ENCODE measurements around the gene DES.
A peak's percentile ranks its signal among the peaks of the same experiment; 100 is the strongest.

DES gene

DNA sequence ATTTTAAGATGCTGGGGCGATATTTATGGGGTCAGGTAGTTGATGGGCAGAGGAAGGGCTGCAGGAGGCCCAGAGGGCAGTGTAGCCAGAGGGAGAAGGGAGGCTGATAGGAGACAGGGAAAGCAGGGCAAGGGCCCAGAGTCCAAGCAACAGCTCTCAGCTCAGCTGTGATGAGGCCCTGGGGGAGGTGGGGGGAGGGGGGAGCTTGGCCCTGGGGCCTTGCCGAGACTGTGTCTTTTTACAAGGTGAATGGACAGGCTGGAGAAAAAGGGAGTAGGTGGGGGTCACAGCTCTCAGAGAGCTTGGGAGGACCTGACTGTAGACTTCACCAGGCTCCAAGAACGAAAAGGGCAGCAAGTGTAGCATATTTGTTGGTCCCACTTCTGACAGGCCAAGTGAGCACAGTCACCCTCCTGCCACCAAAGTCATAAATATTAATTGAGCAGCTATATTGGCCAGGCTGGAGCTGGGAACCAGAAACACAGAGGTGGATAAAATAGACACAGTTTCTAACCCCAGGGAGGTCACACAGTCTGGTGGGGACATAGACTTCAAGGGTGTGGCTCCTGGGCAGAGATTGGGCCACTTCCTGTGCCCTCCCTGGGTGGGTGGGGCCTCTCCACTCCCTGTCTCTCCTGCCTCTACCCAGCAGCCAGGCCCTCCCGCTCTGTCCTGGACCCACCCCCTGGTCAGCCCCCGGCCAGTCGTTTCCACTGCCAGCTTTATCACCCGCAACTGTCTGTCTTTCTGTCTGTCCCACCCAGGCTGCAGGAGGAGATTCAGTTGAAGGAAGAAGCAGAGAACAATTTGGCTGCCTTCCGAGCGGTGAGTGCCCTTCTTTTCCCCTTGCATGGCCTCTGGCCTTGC, 1.4 kb downstream of the DES start:
- no peak for DNase-seq (ENCODE audit: low spot score)

GRCh38 chr2:219420687-219421086, 2.5 kb downstream of the DES start:
- no peak for DNase-seq (ENCODE audit: low spot score)

DNA sequence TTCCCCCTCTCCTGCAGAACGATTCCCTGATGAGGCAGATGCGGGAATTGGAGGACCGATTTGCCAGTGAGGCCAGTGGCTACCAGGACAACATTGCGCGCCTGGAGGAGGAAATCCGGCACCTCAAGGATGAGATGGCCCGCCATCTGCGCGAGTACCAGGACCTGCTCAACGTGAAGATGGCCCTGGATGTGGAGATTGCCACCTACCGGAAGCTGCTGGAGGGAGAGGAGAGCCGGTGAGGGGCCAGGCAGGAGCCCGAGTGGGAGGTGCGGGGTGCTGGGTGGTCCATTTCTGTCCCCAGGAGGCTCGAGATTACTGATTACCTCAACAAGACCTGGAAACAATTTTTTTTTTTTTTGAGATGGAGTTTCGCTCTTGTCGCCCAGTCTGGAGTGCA, 3.1 kb downstream of the DES start:
- DNase-seq (ENCODE audit: low spot score), result no peak

DNA sequence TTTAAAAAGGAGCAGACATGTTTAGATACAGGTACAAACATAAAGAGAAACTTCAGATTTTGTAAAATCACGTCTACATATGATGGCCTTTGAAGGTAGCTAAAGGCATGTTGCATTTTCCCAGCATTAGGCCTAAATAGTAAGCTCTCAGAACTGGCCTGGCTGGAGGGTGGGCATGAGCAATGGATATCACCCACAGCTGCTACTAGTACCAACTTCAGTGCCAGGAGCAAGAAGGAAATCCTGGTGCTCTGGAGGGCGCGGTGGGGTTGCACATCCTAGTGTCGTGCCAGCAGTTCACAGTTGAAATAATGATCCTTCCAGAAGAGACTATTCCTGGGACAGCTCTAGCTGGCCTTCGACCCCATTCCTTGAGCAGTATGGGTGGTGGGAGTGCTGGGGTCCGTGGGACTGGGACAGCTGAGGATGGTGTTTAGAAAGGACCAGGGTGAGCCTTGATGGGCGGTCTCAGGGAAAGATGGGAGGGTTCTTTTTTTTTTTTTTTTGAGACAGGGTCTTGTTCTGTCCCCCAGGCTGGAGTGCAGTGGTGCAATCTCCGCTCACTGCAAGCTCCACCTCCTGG, 4.9 kb downstream of the DES start:
- DNase-seq (ENCODE audit: low spot score), result no peak

- no peak for DNase-seq (ENCODE audit: low spot score)
Observed at GRCh38 chr2:219423652-219424377, 5.6 kb downstream of the DES start.

- no peak for DNase-seq (ENCODE audit: low spot score)
Observed at GRCh38 chr2:219425238-219426067, 7.3 kb downstream of the DES start.

DNA sequence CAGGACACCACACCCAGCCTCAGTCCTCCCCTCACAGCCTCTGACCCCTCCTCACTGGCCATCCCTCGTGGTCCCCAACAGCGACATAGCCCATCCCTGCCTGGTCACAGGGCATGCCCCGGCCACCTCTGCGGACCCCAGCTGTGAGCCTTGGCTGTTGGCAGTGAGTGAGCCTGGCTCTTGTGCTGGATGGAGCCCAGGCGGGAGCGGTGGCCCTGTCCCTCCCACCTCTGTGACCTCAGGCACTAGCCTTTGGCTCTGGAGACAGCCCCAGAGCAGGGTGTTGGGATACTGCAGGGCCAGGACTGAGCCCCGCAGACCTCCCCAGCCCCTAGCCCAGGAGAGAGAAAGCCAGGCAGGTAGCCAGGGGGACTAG, 7.9 kb downstream of the DES start:
- DNase-seq (ENCODE audit: low spot score), result no peak

DNA sequence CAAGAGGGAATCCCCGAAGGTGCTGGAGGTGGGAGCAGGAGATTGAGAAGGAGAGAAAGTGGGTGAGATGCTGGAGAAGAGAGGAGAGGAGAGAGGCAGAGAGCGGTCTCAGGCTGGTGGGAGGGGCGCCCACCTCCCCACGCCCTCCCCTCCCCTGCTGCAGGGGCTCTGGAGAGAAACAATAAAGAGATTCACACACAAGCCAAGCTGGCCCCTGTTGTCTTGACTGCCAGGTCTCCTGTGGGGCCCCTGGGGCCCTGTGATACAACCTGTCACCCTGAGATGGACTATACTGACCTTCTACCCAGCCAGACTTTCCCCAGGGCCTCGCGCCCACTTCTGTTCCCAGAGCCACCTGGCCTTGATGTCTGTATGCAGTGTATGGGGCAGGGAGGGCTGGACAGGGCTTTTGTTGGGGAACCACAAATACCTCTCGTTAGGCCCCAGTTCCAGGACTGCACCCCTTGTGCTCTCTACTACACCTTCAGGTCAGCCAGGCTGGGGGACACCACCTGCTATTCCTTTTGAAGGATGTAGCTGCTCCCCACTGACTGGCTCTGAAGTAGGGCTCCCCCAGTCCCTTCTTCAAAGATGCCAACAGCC, 8.5 kb downstream of the DES start:
- no peak for DNase-seq (ENCODE audit: low spot score)

DNA sequence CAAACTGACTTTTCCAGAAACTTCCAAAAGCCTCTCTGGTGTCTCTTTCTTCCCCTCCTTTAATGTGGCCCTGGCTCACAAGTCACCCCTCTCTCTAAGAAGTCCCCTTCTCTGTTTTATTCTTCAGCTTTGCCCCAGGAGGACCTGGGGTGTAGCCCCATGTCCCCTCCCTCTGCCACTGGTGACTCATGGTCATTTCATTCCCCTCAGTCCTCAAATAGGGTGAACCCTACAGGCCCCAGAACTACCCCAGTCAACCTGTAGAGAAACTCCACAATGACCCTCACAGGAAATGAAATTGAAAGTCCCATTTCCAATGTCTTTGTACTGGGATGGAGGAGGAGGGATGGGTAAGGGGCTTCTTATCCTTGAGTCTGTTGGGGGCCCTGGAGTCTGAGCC, 10.3 kb downstream of the DES start:
- no peak for DNase-seq (ENCODE audit: low spot score)

DNA sequence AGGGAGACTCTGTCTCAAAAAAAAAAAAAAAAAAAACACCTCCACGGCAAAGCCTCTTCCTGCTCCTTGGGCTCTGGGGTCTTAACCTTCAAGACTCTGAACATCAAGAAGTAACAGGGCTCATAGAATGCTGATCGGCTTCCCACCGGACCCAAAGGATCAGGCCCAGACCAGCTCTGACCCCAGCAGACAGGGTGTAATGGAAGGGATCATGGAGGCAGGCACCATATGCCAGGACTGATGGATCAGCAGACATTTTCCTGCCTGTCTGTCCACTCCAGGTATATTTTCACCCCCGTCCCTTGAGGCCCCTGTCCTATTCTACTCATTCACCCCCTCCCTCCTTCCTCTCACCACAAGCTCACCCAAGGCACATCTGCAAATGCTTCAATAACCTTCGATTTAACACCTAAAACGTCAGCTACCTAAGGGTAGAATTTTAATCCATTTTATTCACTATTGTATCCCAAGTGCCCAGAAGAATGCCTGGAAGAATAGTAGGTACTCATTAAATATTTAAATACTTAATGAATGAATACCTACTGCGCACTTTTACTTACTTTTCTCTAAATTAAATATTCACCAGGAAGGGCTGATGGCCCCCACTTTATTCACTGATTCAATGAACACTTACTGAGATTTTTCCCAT, 11.9 kb downstream of the DES start:
- no peak for DNase-seq (ENCODE audit: low spot score)

DNA sequence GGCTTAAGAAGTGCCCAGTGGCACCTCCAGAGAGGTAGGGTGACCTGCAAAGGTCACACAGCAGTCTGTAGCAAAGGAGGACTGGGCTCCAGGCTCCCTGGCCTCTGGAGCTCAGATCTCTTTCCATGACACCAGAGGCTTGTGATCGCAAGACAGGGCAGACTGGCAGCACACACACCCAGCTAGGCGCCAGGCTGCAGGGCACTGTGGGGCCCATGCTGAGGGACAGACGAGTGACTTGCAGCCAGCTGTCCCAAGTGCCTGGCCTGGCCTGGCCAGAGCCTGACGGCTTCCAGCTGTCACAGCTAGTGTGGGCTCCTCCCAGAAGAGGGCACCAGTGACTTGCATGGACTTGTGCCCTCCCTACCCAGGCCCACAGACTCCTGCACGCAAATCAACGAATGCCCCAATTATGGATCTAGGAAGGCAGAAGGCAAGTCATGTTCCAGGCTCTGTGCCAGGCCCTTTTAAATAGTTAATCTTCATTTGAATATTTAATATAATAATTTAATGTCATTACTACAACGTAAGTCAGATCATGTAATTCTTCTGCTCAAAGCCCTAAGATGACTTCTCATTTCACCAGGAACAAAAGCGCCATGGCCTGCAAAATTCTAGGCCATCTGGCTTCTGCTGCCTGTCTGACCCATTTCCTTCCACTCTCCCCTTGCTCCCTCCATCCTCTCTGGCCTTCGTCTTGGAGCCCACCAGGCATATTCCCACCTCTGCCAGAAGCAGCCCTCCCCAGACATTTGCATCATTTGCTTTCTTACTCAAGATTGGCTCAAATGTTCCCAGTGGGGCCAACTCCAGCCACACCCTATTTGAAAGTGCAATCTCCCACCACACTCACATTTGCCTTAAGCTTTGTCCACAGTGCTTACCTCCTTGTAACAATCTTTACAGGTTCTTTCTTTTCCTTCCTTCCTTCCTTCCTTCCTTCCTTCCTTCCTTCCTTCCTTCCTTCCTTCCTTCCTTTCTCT, 12.7 kb downstream of the DES start:
- DNase-seq (ENCODE audit: low spot score), result peak; percentile 60

- DNase-seq (ENCODE audit: low spot score), result no peak
Observed at GRCh38 chr2:219433666-219434467, 15.7 kb downstream of the DES start.

- DNase-seq (ENCODE audit: low spot score), result no peak
Observed at GRCh38 chr2:219434468-219434717, 16.2 kb downstream of the DES start.

DNA sequence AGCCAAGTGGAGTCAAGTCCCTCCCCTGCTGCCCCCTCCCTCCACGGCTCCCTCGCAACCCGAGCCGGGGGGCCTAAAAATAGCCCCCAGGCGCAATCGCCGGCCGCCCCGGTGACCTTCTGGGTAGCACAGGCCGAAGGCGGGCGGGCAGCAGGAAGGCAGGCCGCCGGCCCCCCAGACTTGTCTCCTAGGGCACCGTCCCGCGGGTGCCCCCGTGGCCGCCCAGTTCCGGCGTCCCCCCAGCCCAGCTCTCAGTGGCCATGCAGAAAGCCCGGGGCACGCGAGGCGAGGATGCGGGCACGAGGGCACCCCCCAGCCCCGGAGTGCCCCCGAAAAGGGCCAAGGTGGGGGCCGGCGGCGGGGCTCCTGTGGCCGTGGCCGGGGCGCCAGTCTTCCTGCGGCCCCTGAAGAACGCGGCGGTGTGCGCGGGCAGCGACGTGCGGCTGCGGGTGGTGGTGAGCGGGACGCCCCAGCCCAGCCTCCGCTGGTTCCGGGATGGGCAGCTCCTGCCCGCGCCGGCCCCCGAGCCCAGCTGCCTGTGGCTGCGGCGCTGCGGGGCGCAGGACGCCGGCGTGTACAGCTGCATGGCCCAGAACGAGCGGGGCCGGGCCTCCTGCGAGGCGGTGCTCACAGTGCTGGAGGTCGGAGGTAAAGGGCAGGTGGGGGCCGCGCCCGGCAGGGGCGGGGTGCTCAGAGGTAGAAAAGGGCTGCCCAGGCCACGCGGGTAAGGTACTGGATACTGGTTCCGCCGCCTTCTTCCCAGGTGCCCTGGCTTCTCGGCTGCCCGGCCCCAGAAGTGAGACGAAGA, 16.7 kb downstream of the DES start, which contains the start of gene SPEG:
SPEG (plus strand) TSS at position 126 of the 808 bp plus-strand sequence; CDS start at position 261, 135 bp downstream.
- DNase-seq (ENCODE audit: low spot score), result no peak

DNA sequence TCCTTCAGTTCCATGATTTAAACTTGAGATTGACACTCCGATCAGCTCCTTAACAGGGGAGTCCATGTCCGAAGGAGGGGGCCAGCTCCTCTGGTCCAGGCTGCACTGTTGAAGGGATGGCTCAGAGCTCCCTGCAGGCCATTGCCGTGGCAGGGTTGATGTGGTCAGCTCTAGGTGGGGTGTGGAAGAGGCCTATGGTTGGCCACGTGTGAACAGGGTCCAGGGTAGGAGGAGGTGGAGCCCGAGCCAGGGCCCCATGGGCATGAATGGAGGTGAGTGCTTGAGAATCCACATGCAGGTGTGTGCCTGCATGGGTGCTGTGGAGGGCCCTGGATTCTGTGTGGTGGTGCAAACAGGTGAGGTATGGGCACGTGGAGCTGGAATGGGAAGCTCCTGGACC, 17.5 kb downstream of the DES start:
- DNase-seq (ENCODE audit: low spot score), result no peak

- DNase-seq (ENCODE audit: low spot score), result no peak
Observed at GRCh38 chr2:219436491-219436890, 18.3 kb downstream of the DES start.

DNA sequence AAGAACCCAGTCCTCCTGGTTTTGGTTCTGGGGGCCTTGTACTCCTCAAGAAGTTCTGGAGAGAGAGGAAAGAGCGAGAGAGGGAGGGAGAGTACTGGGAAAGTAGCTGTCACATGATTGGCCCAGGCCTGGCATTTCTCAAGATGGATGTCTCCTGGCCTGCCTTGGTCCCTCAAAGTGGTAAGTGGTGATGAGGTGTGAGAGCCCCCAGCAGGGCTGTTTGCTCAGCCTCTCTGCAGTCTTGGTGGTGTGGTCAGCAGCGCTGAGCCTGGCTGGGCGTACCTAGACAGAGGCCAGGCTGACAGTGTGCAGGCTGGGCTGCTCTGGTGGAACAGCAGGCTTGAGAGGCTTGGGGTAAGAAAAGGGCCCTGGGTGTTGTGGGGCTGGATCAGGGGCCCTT, 19.0 kb downstream of the DES start:
- DNase-seq (ENCODE audit: low spot score), result no peak

GRCh38 chr2:219437690-219438206, 19.6 kb downstream of the DES start:
- DNase-seq (ENCODE audit: low spot score), result no peak

Data from Ammon's horn (tissue), 1 donor.